ENCODE measurements around the gene SLX4IP. TPM values are rescaled to one million over a fixed set of nuclear protein-coding genes. Genes with fewer than 3 reads are reported as not detected.

Gene SLX4IP
- total and polyA plus RNA-seq, 2 of the 13 experiments (the other 11 are each of a cell fraction or from before 2014, with no cell fraction given) = 3.6 to 7.3 TPM

- TF ChIP-seq ZBED4 (CRISPR knock-in tag; IDR thresholded peaks at IDR 0.05; ENCODE audit: borderline replicate concordance) (no peak), ATRX (CRISPR knock-in tag; IDR thresholded peaks at IDR 0.05; ENCODE audit: borderline replicate concordance) (no peak), BRF2 (CRISPR knock-in tag; IDR thresholded peaks at IDR 0.05) (peak; percentile 41; the same call in 1 of the 2 replicates), ZNF605 (CRISPR knock-in tag; IDR thresholded peaks at IDR 0.05) (no peak), GATA4 (IDR thresholded peaks at IDR 0.05; ENCODE audit: borderline replicate concordance, low read depth) (no peak), CREB1 (IDR thresholded peaks at IDR 0.05) (no peak), CREB1 (CRISPR knock-in tag; IDR thresholded peaks at IDR 0.05) (no peak), ZNF354B (CRISPR knock-in tag; IDR thresholded peaks at IDR 0.05) (peak; percentile 62; the same call in 1 of the 2 replicates), XBP1 (CRISPR knock-in tag; IDR thresholded peaks at IDR 0.05) (no peak), ZBTB25 (CRISPR knock-in tag; IDR thresholded peaks at IDR 0.05) (0 out of 2 replicates have a peak, but pooled peaks have one; percentile 8), ISL2 (CRISPR knock-in tag; IDR thresholded peaks at IDR 0.05) (no peak), ZBTB39 (CRISPR knock-in tag; IDR thresholded peaks at IDR 0.05) (peak; percentile 82; the same call in 1 of the 2 replicates), ZBTB44 (CRISPR knock-in tag; IDR thresholded peaks at IDR 0.05) (no peak), ZMYM4 (CRISPR knock-in tag; IDR thresholded peaks at IDR 0.05) (no peak), KAT8 (CRISPR knock-in tag; IDR thresholded peaks at IDR 0.05) (no peak), CSRNP2 (CRISPR knock-in tag; conservative IDR thresholded peaks at IDR 0.05; ENCODE audit: low read depth) (no peak), ZNF816 (CRISPR knock-in tag; IDR thresholded peaks at IDR 0.05; ENCODE audit: borderline replicate concordance) (no peak), KDM3A (CRISPR knock-in tag; IDR thresholded peaks at IDR 0.05; ENCODE audit: low read depth) (no peak)
Measured at GRCh38 chr20:10671919-10672623, 237.0 kb downstream of the SLX4IP start (continued).
